GM21528 (cell line): ENCODE data around the gene CADM2.

ENCODE experiments used
- ATAC-seq: cut with Tn5 transposase; IDR thresholded peaks from one replicate; pipeline ENCODE4 v1.9.1; 2021; ENCODE audit warnings: mild to moderate bottlenecking, moderate library complexity; ENCODE audit not compliant: unreplicated experiment, low FRiP score

Gene CADM2

DNA sequence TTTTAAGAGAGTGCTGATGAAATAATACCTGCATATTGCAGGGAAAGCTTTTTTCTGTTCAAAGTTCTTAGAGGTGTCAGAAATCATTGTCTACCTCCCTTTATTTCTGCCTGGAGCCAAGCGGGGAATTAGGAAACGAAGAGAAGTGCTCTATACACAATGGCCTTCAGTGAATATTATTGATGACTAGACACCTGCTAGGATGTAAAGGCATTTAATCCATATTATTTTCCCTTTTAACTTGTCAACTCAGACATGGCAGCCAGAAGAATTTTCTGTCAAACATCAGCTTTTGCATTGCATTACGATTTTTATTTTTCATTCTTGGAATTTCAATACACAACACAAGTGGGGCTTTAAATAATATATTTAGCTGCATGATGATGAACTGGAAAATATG, 24.7 kb downstream of the CADM2 start:
- no peak for ATAC-seq

GRCh38 chr3:84984429-84984828, 25.6 kb downstream of the CADM2 start:
- no peak for ATAC-seq

DNA sequence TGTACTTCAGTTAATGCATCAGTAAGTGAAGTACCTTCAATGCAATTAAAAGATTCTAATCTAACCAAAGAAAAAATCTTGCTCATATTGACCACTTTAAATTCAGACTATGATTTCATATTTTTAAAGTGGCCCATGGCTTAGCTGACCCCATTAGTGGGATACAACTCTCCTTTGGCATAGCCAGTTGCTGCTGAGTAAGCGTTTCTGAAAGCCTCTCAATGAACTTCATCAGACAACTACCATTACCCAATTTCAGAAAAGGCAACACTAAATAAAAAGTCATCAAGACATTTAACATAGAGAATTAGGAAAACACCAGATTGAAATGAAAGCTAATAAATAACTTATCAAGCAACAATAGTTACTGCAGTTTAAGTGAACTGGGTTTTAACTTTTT, 27.0 kb downstream of the CADM2 start:
- no peak for ATAC-seq

DNA sequence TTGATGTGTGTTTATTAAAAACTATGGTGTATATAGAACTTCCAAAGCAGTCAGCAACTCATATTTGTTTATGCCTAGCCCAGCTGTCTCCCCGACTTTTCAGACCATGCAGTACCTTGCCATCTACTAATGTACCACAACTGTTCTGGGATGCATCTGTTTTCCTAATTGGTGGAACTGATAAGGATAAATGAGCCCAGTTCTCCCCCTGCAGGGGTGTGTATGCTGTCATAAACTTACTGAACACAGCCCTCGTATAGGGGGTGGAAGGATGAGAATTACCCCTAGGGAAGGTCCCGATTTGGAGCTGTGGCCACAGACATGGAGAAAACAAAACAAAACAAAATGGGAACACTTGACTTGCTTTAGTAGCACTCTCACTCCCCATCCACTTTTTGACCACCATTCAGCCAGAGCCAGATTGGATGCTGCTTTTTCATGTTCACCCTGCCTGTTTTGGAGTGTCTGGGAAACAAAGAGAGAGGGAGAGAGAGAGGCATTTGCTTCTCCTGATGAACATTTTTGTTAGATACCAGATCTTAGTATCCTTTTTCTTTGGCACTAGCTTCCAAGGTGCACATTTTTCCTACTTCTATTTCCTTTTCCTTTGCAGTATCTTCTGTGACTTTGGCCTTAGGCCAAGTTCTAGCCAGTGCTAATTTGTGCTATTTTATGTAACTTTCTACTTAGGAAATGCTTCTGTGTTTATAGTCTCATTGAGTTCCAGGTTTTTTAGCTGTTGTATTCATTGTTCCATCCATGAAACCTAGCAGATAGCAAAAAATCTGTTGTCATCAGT, 29.1 kb downstream of the CADM2 start:
- no peak for ATAC-seq

- ATAC-seq = no peak
Measured at GRCh38 chr3:84989102-84989501, 30.3 kb downstream of the CADM2 start.

- ATAC-seq = no peak
Measured at GRCh38 chr3:84991422-84991900, 32.7 kb downstream of the CADM2 start.

- no peak for ATAC-seq
Measured at GRCh38 chr3:84993956-84994355, 35.2 kb downstream of the CADM2 start.

DNA sequence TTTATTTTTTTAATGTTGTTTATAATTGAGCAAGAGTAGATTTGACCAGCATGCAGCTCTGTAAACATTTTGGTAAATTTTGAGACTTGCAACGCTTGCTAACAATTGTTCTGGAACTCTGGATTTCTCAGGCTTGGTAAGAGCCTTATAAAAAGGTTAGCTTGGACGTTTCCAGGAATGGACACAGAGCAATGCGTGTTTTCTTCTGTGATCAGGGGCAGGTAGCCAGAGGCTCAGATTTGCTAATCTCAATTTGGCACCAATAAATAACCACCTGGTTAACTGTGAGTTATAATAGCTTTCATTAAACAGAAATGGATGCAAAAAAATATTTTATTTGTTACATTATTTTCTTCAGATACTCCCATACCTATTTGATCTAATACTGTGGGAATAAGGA, 39.8 kb downstream of the CADM2 start:
- no peak for ATAC-seq

DNA sequence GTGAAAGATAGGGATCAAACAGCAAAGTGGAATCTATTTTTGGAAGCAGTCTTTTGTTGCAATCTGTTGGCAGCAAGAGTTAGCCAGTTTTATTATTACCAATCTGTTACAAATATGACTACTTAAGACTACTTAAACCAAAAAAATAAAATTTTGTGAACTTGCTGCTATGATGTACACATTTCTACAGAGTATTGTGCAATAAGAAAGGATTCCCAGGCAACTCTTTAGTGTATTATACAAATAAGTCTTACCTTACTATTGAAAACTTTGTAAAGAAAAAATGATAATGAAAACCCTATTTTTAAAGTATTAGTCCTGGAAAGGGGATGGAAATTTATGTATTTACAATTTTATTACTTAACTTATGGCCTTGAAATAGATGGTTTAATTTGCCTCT, 44.7 kb downstream of the CADM2 start:
- no peak for ATAC-seq

GRCh38 chr3:85004147-85004546, 45.4 kb downstream of the CADM2 start:
- no peak for ATAC-seq

DNA sequence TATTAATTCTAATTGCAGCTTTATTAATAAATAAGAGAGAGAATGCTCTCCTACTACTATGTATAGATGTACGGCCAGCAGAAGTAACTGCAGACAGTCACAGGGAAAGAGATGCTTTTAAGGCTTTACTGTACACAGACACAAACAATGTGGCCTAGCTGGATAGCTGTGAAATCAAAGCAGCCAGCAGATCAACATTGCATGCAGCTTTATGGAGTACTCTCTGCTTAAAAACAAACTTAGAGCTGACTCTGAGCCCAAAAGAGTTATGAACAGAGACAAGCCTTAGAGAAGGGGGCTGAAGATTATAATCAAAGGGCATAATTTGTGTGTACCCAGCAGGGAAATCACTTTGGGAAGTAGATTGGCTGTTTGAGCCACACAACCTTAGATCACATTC, 47.2 kb downstream of the CADM2 start:
- no peak for ATAC-seq

- ATAC-seq = no peak
Measured at GRCh38 chr3:85007195-85008094, 48.7 kb downstream of the CADM2 start.

- ATAC-seq = no peak
Measured at GRCh38 chr3:85020828-85021227, 62.0 kb downstream of the CADM2 start.

DNA sequence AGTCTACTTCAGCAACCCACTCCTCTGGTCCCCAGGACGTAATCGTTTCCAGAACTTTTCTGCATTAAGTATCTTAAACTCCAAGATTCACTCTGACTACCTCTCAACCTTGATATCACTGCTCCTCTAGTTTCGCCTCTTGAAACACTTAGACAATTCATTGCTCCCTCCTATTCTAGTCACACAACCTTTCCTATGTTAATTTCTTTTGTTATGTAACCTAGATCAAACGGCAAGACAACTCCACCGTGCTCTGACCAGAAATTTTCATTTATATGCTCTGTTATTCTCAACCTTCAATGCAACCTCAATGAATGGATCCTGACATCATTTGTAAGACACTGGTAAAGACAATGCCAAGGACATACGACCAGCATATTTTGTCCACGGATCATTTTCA, 71.3 kb downstream of the CADM2 start:
- no peak for ATAC-seq

- no peak for ATAC-seq
Measured at GRCh38 chr3:85037203-85037602, 78.4 kb downstream of the CADM2 start.

DNA sequence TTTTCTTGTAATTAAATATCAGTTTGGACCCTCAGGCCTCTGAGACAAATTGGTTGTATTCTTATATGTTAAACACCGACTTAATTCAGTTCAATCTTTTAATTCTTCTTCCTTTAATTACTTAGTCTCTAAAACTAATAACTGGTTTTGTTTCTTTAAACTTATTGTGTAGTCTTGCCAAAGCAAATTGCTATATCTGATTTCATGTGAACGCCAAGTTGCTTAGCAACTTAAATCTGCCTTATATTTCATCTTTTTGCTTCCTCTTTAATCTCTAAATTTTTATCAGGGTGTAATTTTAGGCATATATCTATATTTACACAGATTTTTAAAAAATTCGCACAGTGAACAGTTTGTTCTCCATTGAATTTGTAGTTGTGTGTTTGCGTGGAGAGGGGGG, 82.2 kb downstream of the CADM2 start:
- no peak for ATAC-seq

DNA sequence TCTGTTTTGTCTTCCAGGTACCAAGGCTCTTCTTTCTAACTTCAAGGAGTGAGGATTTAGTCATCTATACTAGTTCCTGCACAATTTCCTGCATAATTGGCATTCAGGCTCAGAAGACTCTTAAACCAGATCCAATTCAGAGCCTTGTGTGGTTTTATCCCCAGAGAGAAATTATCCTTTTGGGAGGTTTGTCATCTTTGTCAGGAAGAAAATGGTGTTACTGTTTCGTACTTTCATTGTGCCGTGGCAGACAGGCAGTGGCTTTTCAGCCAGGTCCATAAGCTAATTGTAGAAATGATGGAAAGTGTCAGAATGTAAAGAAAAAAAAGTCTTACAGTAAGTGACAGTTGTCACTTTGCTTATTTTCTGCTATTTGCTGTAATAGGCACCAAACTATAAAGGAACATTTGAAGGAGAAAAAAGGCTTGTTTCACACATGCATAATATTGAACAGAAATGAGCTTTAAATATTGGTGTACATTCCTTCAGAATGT, 82.8 kb downstream of the CADM2 start:
- no peak for ATAC-seq

- ATAC-seq = no peak
Measured at GRCh38 chr3:85050821-85051220, 92.0 kb downstream of the CADM2 start.

DNA sequence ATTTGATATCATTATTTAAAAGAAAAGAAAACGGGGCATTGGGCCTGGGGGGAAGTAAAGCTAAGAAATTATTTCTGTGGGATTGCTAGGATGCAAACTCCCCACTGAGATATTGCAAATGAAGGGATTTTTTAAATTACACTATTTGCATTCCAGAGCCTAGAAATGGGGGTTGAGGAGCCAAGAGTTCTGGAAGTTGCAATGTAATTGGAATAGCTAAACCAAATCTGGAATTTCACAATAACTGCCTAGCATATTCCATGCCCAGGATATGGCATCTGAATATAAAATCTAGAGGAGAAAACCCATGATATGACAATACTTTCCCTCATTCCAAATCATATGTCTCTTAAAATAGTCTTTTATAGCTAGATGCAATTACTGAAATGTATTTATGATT, 93.0 kb downstream of the CADM2 start:
- ATAC-seq = no peak

DNA sequence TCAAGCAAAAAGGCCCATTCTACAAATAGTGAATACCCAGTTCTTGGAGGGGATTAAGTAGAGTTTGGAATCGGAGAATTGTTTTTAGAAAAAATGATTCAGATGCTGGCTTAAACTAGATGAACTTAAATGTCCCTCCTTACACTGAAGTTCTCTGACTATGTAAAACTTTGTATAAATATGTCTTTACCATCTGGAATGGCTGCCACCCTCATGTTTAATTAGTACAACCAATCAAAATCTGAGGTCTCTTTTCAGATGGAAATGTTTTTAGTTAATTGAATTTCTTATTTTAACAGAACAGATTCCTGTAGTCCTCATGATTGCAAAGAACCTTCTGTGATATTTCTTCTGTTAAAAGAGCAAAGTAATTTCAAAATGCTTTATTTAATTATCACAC, 94.8 kb downstream of the CADM2 start:
- no peak for ATAC-seq

DNA sequence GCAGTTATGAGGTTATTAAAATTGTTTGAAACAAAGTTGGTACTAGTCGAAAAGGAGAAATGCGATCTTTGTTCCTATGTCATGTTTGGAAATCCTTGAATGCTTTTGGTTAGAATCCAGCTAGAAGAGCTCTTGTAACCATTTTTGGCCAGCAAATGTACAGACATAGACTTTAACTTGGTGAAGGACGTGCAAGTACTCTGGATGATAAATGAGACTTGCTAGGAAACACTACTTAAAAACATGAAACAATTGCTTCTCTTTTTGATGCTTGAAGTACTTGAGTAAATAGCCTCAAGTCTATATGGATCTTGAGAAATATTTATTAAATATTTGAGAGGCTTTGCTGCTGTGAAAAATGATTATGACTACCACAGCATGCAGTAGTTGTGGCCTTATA, 95.8 kb downstream of the CADM2 start:
- ATAC-seq = no peak
